GM21367 (cell line): ENCODE results near the gene ANKRD66.
"Not testable (repeated sequence)": the region's sequence is repeated elsewhere in the genome, so short reads cannot be mapped to it uniquely, and the experiment has no call there.

Source experiments
- ATAC-seq: cut with Tn5 transposase; IDR thresholded peaks from one replicate; pipeline ENCODE4 v1.9.1; 2021; ENCODE audit not compliant: unreplicated experiment

Gene ANKRD66

DNA sequence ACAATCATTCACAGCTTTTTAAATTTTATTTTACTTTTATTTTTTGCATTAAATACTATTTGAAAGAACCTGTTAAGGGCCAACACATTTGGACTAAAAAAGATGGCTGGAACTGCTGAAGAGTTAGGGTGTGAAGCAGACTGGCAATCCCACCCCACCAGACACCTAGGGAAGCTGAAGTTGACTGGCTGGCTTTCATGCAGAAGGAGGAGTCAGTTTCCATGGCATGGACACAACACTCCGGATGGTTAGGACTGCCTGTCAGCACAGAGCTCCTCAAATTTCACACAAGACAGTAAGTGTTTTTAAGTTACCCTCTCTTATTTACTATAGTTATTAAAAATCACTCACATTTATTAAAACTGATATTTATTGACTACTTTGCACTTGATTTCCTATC, at the start of gene ANKRD66:
ANKRD66 (plus strand) TSS at position 238 of the 400 bp plus-strand sequence. CDS start 5,016 bp downstream, outside the sequence.
- no peak for ATAC-seq

DNA sequence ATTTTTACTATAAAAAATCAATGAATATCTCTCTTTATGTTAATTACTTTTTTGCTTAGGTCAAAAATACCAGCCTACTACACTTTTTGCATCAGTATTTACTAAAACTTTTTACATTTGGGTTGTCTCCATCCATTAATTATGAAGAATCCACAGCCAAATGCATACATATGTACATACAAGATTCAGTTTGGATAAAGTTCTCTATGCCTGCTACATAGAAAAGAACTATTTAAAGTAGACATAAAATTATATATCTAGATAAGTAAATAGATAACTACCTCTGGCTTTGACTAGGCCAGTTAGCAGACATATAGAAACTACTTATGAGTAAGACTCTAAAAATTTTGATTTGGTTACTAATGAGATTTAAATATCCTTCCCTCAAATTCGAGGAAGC, 46.8 kb upstream of the ANKRD66 start:
- no peak for ATAC-seq

DNA sequence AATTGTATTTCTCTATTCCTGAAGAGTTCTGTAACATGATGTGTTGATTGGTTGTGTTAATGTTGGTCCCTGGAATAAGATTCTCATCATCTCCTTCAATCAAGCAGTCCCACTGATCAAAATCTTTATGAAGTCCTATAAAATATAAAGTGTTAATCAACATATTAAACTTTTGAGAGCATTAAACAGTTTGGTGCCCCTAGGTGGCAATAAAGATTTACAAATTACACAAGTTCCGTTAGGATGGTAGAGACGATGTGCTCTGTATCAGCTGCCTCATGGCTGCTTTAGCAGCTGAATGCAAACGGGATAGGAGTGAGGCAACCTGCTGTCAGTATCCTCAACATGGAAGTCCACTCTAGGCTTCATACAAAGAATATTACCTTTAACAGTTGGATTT, 42.2 kb upstream of the ANKRD66 start:
- no peak for ATAC-seq

DNA sequence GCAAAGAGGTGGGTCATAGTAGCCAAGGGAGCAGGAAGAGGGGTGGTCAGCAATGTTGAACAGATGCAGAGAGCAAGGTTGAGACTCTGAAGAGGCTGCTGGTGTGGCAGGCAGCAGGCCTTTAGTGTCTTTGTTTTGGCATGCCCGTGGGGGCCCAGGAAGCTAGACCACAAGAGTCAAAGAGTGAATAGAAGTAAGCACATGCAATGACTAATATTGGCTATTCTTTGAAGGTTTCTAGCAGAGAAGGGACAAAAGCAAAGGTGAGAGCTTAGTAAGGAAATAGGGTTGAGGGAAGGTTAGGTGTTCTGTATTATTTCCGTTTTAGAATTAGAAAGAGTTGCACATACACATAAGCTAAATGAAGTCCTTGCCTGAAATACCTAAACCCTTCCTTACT, 40.3 kb upstream of the ANKRD66 start:
- ATAC-seq, result no peak

DNA sequence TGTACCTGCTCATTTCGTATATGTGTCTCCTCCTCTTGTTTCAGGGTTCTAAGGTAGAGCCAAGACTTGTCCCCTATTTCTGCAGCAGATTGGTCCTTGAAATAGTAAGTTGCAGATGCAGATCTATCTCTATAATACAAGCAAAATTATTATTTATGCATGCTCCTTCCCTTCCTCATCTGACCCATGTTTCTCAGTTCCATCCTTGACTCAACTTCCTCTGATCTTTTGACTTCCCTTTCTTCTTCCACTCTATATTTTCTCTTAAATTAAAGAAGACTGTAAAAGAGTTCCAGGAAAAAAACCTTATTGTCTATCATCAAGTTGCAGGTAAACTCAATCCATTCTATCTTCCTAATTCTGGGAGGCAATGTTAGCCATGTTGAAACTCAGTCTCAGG, 35.2 kb upstream of the ANKRD66 start:
- ATAC-seq, result no peak

DNA sequence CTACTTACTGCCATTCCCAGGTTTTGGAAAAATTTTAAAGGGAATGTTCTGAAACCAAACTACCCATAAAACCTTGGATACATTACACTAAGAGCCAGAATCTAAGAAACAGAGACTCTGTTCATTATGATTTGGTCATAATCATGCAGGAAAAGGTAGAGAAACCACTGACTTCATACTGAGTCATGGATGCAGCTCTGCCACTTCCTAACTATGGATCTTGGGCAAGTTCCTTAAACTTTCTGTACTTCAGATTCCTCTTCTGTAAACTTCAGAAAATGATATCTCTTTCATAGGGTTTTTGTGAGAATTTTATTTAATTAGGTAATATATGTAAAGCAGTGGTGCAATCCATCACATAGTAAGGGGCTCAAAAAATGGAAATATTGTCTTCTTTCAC, 31.6 kb upstream of the ANKRD66 start:
- no peak for ATAC-seq

DNA sequence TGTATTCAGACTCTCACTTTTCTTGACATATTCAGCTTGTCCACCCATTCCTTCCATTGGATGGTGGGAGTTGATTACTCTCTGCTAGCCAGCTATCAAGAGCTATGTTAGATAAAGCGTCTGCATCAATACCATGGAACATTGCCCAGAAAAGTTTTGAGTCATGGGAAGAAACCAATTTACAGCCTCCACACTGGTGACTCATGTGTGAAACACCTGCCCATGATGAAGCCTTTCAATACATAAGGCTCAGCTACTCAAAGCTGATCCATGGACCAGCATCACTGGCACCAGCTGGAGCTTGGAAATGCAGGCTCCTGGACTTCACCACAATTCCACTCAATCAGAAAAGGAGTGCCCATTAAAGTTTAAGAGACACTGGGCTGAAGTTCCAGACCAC, 27.6 kb upstream of the ANKRD66 start:
- ATAC-seq, result no peak

DNA sequence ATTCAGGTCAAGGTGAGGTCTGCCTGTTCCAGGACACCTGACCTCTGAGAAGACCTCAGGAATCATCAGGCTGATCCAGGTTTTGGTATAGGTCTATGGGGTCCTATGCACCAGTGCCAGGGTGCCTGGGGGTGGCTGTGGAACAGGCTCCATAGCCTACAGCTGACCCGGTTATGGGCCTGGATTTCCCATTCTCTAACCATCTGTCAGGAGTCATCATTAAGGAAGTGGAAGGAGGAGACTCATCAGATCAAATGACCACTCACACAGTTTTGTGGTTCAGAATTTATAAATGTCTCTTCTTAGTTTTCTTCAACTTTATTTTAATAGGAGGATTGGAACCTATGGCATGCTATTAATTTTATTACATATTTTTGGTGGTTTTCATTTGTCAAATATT, 26.3 kb upstream of the ANKRD66 start:
- ATAC-seq, result no peak

DNA sequence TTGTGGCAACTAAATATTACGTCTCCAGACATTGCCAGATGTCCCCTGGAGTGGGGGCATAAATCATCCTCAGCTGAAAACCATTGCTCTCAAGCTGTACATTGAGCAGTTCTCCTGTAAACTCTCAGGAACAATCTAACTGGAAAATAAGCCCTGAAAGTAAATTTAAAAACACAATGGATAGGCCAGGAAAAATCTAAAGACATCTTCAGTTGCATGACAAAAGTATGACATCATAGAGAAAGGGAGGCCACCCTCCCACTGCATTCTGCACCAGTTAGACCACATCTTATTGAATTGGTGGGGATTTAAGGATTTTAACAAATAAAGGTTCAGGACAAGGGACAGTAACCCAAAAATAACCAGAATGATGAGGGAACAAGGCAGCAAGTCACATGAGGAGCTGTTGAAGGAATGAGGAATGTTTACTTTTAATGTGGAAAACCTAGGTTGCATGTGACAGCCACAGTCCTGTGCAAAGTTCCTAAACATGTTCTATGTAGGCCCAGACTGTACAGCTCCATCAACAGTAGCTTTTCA, 16.9 kb upstream of the ANKRD66 start:
- no peak for ATAC-seq

DNA sequence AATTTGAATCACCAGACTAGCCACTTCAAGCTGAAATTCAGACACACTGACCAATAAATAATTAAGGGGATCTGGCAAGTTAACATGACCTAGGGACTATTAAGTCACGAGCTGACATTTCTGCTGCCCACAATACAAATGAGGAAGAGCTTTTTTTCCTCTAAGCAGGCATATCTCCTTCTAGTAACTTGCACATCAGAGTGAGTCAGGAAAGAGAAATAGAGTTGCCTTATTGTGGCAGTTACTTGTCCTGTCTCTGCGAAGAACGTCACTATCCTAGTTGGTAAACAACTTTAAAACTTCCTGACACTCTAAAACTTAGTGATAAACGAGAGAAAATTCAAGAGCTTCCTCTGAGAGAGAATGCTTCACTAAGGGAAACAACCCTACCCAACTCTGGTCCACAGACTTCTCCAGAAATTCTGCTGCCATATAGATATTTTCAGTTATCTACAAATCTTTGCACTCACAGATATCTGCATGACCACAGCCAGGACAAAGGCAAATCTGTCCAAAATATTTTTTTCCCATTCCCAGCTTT, 15.7 kb upstream of the ANKRD66 start:
- no peak for ATAC-seq

DNA sequence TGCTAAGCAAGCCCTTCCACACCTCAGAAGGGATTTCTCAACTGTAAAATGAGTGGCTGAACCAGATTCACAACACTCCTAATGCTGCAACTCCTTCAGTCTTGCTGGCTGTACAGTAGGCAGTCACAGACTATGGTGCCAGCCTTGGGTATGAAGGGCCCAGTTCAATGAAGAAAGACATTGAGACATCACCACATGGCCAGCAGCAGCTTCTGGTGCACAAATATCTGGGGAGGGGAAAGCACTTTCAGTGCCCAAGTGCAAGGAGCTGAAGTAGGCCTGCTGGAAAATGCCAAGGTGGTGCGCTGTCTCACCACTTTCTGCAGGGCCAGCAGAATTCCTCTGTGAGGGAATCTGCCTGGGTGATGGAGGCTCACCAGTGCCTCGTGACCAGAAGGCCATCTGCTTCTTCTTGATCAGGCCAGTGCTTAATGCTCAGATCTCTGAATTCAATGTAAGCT, 13.4 kb upstream of the ANKRD66 start:
- no peak for ATAC-seq

DNA sequence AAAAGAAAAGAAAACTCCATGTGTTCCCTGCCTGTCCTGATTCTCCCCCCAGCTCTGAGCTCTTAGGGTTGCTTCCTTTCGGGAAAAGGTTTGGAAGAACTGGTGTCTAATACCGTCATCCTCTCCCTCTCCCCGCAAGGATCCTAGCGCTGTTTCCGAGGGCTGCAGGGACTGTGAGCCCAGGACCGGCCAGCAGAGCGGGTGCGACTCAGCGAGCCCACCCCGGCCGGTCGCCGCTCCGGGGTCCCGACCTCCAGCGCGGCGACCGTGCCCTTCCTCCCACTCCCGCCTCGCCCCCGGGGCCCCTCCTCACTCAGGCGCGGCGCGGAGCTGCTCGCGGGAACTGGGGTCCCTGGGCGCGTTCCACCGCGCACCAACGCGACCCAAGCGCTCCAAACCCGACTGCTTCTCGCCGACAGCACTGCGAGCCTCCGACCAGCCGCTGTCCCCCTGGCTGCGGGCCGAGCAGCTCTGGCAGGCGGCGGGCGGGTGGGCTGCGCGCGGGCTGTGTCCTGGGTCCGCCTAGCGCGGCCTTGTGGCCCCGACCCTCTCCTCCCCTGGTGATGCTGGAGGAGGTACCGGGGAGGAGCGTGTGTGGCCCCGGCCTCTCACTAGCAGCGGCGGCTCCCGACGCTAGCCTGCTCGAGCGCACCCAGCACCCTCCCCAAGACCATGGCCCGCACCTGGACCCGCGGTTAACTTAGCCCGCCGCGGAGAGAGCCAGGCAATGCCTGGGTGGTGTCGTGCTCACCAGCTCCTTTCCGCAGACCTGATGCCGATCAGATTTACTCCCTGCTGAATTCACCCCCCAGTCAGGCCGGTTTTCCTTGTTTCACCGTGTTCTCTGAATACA, 11.6 kb upstream of the ANKRD66 start, which contains the start of gene PLA2G7:
PLA2G7 (minus strand) TSS at position 509 of the 853 bp plus-strand sequence. CDS start 12,484 bp downstream, outside the sequence.
- ATAC-seq, result no peak

DNA sequence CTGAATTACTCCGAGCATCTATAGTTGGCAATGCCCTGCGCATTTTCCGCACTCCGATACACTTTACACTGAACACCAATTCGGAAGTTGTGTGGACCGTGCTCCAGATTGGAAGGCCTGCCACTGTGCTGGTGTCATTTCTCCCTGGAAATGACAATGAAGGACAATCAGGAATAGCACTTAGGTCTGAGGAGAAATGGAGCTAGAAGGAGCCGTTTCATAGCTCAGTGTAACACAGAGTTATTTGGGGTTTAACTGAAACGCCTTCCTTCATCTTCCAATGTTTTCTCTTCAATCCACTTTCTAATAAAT, 11.1 kb upstream of the ANKRD66 start:
- ATAC-seq, result no peak

DNA sequence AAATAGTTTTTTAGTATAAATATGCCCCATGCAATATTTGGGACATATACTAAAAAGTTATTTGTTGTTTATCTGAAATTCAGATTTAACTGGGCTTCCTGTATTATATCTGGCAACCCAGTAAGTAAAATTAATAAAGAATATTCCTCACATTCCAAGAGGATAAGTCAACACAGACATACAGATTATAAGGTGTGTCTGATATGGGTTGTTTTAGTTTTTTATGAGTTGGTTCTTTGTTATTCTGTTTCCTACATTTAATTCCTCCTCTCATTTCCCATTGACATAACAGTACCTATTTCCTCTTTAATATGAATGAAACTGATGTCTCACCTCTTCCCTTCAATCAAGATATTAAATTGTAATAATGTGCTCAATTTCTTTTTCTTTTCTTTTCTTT, 9.8 kb upstream of the ANKRD66 start:
- no peak for ATAC-seq

DNA sequence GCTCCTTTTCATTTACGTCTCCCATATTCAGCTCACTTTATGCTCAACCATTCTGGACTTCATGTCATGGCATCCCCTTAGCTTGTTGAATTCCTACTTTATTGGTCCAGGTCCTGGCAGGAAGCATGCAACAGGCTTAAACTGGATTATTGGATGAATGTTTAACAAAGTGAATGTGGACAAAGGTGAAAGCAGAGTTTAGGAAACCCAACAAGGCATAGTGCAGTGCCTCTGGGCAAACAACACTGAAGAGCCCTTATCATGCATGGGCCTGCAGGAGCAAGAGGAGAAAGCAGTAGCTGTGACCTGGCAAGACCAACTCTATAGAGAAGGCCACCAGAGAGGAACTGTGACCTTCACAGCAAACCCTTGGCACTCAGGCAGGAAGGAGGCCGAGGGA, 5.3 kb upstream of the ANKRD66 start:
- ATAC-seq, result no peak

DNA sequence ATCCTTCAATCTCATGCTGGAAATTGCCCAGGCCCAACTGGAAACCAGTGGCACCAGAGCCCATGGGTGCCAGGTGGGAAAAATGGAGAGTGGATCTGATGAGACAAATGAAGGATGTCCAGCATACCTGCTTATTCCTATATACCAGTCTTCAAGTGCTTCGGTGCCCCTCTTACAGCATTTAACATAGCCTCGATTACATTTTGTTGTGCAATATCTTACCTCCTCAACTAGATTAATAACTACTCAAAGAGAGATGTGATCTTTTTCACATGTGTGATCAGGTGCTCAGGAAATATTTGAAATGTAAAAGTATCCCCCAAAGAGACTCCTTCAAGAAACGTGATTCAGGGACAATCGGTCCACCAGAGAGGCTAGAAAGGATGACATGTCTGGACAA, 4.8 kb upstream of the ANKRD66 start:
- no peak for ATAC-seq

DNA sequence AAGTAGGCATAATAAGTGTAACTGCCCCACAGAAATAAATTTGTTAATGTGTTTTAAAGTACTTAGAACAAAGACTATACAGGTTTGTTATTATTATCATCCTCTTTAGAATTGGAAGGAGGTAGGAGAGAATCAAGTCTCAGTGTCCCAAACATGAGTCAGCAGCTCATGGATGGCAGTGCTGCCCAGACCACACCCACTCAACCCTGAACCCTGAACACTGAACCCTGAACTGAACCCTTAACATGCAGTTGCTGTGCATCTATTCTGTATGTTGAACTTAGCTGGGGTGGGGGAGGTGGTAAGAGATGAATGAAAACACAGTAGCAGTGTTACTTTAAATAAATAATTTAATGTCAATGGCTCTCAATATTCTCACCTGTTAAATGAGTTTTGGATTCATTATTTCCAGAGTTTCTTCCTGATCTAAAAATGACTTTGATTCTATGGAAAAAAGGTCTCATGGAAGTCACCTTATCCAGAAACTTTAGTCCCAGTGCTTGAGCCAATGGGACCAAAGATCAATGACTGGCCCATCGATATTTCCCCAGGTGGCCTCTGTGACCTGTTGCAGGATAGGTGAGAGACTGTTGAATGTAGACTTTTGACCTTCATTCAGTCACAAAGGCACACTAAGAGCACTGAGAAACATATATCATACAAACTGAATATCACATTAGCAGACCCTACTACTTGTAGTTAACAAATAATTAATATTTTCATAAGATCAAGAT, 3.1 kb upstream of the ANKRD66 start:
- no peak for ATAC-seq

DNA sequence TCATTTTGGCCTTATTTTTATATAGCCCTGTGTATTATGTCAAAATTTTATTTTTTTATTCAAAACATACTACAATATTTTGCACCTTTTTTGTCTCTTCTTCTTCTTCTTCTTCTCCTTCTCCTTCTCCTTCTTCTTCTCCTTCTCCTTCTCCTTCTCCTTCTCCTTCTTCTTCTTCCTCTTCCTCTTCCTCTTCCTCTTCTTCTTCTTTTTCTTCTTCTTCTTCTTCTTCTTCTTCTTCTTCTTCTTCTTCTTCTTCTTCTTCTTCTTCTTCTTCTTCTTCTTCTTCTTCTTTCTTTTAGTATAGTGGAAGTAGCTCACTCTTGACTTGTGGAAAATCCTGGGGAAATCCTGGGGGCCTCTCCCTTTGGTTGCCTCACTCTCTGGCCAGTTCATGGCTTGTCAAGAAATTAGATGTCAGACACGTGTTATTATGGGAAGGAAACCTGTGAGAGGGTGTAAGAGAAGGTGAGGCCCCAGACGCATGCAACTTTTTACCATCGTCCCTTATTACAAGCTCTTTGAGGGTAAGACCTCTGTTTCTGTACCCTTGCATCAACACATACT, 2.5 kb upstream of the ANKRD66 start:
- not testable (repeated sequence) for ATAC-seq

DNA sequence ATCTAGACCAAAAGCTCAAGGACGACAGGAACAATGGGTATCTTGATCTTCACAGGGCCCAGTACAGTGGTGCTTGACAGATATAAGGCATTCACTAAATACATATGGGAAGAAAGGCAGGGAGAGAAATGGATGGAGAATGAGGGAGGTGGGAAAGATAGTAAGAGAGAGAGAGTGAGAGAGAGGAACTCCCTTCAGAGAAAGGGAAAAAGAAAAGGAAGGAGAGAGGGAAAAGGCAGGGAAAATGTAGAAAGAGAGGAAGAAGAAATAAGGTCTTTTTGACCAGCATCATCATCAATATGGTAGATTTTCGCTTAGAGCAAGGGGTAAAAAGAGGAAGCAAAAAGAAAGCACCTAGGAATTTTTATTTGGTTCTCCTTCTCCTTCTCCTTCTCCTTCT, 760 bp upstream of the ANKRD66 start:
- ATAC-seq, result no peak

DNA sequence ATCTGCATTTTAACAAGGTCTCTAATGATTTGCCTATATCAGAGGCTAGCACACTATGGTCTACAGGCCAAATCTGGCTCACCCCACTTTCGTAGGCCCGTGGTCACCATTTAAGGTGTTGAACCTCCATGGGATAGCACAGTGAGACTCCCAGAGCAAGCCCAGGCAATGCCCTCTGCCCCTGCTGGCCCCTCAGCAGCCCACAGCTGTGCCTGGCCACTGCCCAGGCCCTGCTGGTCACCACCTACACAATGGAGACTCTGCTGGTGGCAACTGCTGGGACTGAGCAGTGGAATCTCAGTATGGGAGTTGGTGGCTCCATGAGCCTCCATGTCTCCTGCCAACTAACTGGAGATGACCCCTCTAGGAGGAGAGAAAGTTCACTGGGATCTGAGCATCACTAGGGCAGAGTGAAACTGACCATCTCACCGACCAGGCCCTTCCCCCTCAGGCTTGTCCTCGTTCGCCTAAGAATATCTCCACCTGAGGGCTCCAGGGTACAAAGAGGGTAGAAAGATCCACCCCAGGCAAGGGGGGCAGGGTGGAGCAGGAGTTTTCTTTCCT, 2.3 kb downstream of the ANKRD66 start:
- no peak for ATAC-seq

DNA sequence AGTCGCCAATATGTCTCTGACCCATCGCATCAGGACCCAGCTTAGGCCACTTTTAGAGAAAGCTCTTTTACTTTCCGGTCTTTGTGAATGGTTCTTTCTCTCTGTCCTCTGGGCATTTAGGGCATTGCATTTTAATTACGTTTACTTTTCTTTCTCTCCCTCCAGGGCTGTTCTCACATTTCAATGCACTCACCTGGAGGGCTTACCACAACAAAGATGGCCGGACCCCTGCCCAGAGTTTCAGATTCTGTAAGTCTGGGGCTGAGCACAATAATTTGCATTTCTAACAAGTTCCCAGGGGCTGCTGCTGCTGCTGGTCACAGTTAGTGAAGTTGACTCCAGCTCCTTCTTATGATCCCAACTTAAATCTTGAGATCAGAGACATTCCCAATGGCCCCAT, 3.0 kb downstream of the ANKRD66 start:
- ATAC-seq, result no peak
